Activated CD8-positive, alpha-beta memory T cell treated with anti-CD3 and anti-CD28 coated beads for 1 hour (primary cell): ENCODE measurements around the gene CAT.

Experiments used
- DNase-seq, 2 donors: peaks; one replicate each; pipeline ENCODE4 v3.0.0-alpha.2; 2020; ENCODE audit warnings: low read depth in 1 of 2; ENCODE audit errors: extremely low read depth in 1 of 2

CAT gene

GRCh38 chr11:34438529-34439507 lies at the start of gene CAT:
Gene CAT (plus strand): TSS chr11:34438934. CDS start chr11:34439014, 80 bp downstream.
- peak; percentile 92 to 96 for DNase-seq

- no peak for DNase-seq
Observed at GRCh38 chr11:34394771-34395300, 43.9 kb upstream of the CAT start.

GRCh38 chr11:34395916-34396550 lies 42.7 kb upstream of the CAT start:
- DNase-seq = no peak

- no peak for DNase-seq
Observed at GRCh38 chr11:34397120-34397519, 41.6 kb upstream of the CAT start.

- DNase-seq = no peak
Observed at GRCh38 chr11:34397811-34398210, 40.9 kb upstream of the CAT start.

GRCh38 chr11:34403431-34403830 lies 35.3 kb upstream of the CAT start:
- no peak for DNase-seq

- no peak for DNase-seq
Observed at GRCh38 chr11:34404280-34404679, 34.5 kb upstream of the CAT start.

- no peak for DNase-seq
Observed at GRCh38 chr11:34405079-34405858, 33.5 kb upstream of the CAT start.

- no peak for DNase-seq
Observed at GRCh38 chr11:34406413-34406812, 32.3 kb upstream of the CAT start.

GRCh38 chr11:34407121-34407813 lies 31.5 kb upstream of the CAT start:
- no peak for DNase-seq

GRCh38 chr11:34408580-34409172 lies 30.1 kb upstream of the CAT start:
- DNase-seq = no peak

- no peak for DNase-seq
Observed at GRCh38 chr11:34411111-34411510, 27.6 kb upstream of the CAT start.

- DNase-seq = no peak
Observed at GRCh38 chr11:34411791-34412190, 26.9 kb upstream of the CAT start.

GRCh38 chr11:34413263-34413662 lies 25.5 kb upstream of the CAT start:
- no peak for DNase-seq

- DNase-seq = no peak
Observed at GRCh38 chr11:34415538-34415937, 23.2 kb upstream of the CAT start.

GRCh38 chr11:34416088-34416487 lies 22.6 kb upstream of the CAT start:
- no peak for DNase-seq

GRCh38 chr11:34416766-34417165 lies 22.0 kb upstream of the CAT start:
- DNase-seq = no peak

GRCh38 chr11:34417202-34417601 lies 21.5 kb upstream of the CAT start:
- DNase-seq = no peak

GRCh38 chr11:34419158-34419557 lies 19.6 kb upstream of the CAT start:
- DNase-seq = no peak

- DNase-seq = no peak
Observed at GRCh38 chr11:34423300-34423699, 15.4 kb upstream of the CAT start.
